GM23338 (cell line): ENCODE measurements around the gene EIF2D. TPM values are rescaled to one million over a fixed set of nuclear protein-coding genes. Genes with fewer than 3 reads are reported as not detected.

ENCODE experiments used
- ATAC-seq: fragments of 200-7000 bp; cut with Tn5 transposase; 3 replicates; pipeline ENCODE4 v1.9.1; 2020
- DNase-seq: peaks from one replicate; pipeline ENCODE4 v3.0.0-alpha.2; 2015; ENCODE audit warnings: low spot score
- H2AFZ ChIP-seq: fragments of 200-600 bp; sonication (generic); 2 replicates; pipeline ENCODE4 v1.8.0; 2016; ENCODE audit warnings: antibody characterized with exemption, mild to moderate bottlenecking, moderate library complexity
- H3F3A ChIP-seq: fragments of 200-600 bp; sonication (generic); replicated peaks from 2 replicates; pipeline ENCODE4 v1.8.0; 2017; ENCODE audit warnings: antibody characterized with exemption, mixed run types, low read depth
- H3K27ac ChIP-seq: fragments of 200-600 bp; sonication (generic); 2 replicates; pipeline ENCODE4 v1.6.1; 2016; ENCODE audit warnings: low read depth
- H3K27me3 ChIP-seq: fragments of 200-600 bp; sonication (generic); 2 replicates; pipeline ENCODE4 v1.8.0; 2016; ENCODE audit warnings: mild to moderate bottlenecking, mixed run types, moderate library complexity; ENCODE audit not compliant: insufficient read depth
- H3K36me3 ChIP-seq: fragments of 200-600 bp; sonication (generic); 2 replicates; pipeline ENCODE4 v1.8.0; 2016; ENCODE audit warnings: mild to moderate bottlenecking; ENCODE audit not compliant: insufficient read depth
- H3K4me1 ChIP-seq: fragments of 200-600 bp; sonication (generic); 2 replicates; pipeline ENCODE4 v1.8.0; 2016; ENCODE audit warnings: mild to moderate bottlenecking, moderate library complexity; ENCODE audit not compliant: insufficient read depth
- H3K4me2 ChIP-seq: fragments of 200-600 bp; sonication (generic); 2 replicates; pipeline ENCODE4 v1.7.1; 2017; ENCODE audit warnings: mixed run types
- H3K4me3 ChIP-seq: fragments of 200-600 bp; sonication (generic); 2 replicates; pipeline ENCODE4 v1.6.1; 2016; ENCODE audit warnings: mixed run types
- H3K79me2 ChIP-seq: fragments of 200-600 bp; sonication (generic); replicated peaks from 2 replicates; pipeline ENCODE4 v1.8.0; 2017; ENCODE audit warnings: mild to moderate bottlenecking; ENCODE audit not compliant: insufficient read depth
- H3K9me2 ChIP-seq: fragments of 200-600 bp; sonication (generic); 2 replicates; pipeline ENCODE4 v1.8.0; 2017; ENCODE audit not compliant: insufficient read depth
- H4K20me1 ChIP-seq: fragments of 200-600 bp; sonication (generic); replicated peaks from 2 replicates; pipeline ENCODE4 v1.8.0; 2017; ENCODE audit warnings: mild to moderate bottlenecking; ENCODE audit not compliant: insufficient read depth
- H3K27ac Mint-ChIP-seq: 2 replicates; pipeline ENCODE4 v1.8.0; 2020; ENCODE audit warnings: inconsistent platforms, mild to moderate bottlenecking, moderate library complexity, mixed read lengths
- H3K27me3 Mint-ChIP-seq: 3 replicates; pipeline ENCODE4 v1.8.0; 2022; ENCODE audit warnings: low read depth, mild to moderate bottlenecking, moderate library complexity, mixed read lengths, inconsistent platforms; ENCODE audit not compliant: insufficient read depth, poor library complexity
- H3K36me3 Mint-ChIP-seq: 3 replicates; pipeline ENCODE4 v1.8.0; 2021; ENCODE audit warnings: low read depth, mild to moderate bottlenecking, inconsistent platforms, moderate library complexity, mixed read lengths
- H3K4me1 Mint-ChIP-seq: 3 replicates; pipeline ENCODE4 v1.8.0; 2020; ENCODE audit warnings: mild to moderate bottlenecking, inconsistent platforms, mixed read lengths
- H3K4me3 Mint-ChIP-seq: 3 replicates; pipeline ENCODE4 v1.8.0; 2021; ENCODE audit warnings: moderate library complexity, mild to moderate bottlenecking, inconsistent platforms, mixed read lengths
- H3K9me3 Mint-ChIP-seq: 3 replicates; pipeline ENCODE4 v1.8.0; 2020; ENCODE audit warnings: moderate library complexity, mild to moderate bottlenecking, inconsistent platforms, mixed read lengths
- CREB1 ChIP-seq: fragments of 250-450 bp; sonication (Bioruptor Pico); IDR thresholded peaks from 2 replicates; pipeline ENCODE4 v1.5.0; 2020; ENCODE audit warnings: low read depth, mild to moderate bottlenecking, moderate library complexity
- EZH2 ChIP-seq: fragments of 200-600 bp; sonication (generic); IDR thresholded peaks from one replicate; pipeline ENCODE4 v1.8.0; 2017; ENCODE audit warnings: antibody characterized with exemption, mild to moderate bottlenecking, low read depth; ENCODE audit not compliant: unreplicated experiment
- EZH2phosphoT487 ChIP-seq: fragments of 200-600 bp; sonication (generic); IDR thresholded peaks from one replicate; pipeline ENCODE4 v1.8.1; 2018; ENCODE audit warnings: antibody characterized with exemption; ENCODE audit not compliant: unreplicated experiment
- JUNB ChIP-seq: IDR thresholded peaks from one replicate; pipeline ENCODE4 v1.6.1; 2016; ENCODE audit warnings: antibody characterized with exemption; ENCODE audit not compliant: unreplicated experiment
- POLR2AphosphoS5 ChIP-seq: IDR thresholded peaks from 2 replicates; pipeline ENCODE4 v1.6.1; 2016; ENCODE audit warnings: antibody characterized with exemption, low read depth
- STAT1 ChIP-seq: IDR thresholded peaks from one replicate; pipeline ENCODE4 v1.6.1; 2016; ENCODE audit warnings: antibody characterized with exemption; ENCODE audit not compliant: unreplicated experiment
- ZNF114 ChIP-seq: fragments of 250-450 bp; sonication (Bioruptor Pico); IDR thresholded peaks from 2 replicates; pipeline ENCODE4 v1.5.0; 2020; ENCODE audit warnings: mild to moderate bottlenecking, moderate library complexity
- ZNF331 ChIP-seq: fragments of 250-450 bp; sonication (Bioruptor Pico); IDR thresholded peaks from 2 replicates; pipeline ENCODE4 v1.5.0; 2020; ENCODE audit warnings: low read depth, mild to moderate bottlenecking, moderate library complexity
- polyA plus RNA-seq: library from polyadenylated mRNA; unstranded; fragments of >200 nt; fragmentation: Nextera tagmentation; extraction: Ambion mirVana; gene quantifications from 2 replicates; pipeline ENCODE4 v1.2.1, GENCODE V29; 2016
- total RNA-seq: library from RNA; depleted of rRNA; stranded (reverse); fragments of >200 nt; shearing (Covaris generic); gene quantifications from 2 replicates; pipeline ENCODE4 v1.2.3, GENCODE V29; 2014
- TF ChIP-seq, protein P1 (sequence below): IDR thresholded peaks from 2 replicates; pipeline ENCODE4 v1.6.1; 2016; ENCODE audit warnings: antibody characterized with exemption
- TF ChIP-seq, protein P2 (sequence below), 2 experiments: fragments of 200-600 bp in 1 of 2; sonication (generic) in 1 of 2; conservative IDR thresholded peaks; 2 replicates each; pipeline versions ENCODE4 v1.5.1 to v1.6.1; 2016 to 2017; ENCODE audit warnings: antibody characterized with exemption in 2 of 2, low read depth in 2 of 2, mild to moderate bottlenecking in 2 of 2, moderate library complexity in 1 of 2

EIF2D gene
- total and polyA plus RNA-seq, 2 experiments from 2014 or later, result 25.1 to 34.8 TPM

DNA sequence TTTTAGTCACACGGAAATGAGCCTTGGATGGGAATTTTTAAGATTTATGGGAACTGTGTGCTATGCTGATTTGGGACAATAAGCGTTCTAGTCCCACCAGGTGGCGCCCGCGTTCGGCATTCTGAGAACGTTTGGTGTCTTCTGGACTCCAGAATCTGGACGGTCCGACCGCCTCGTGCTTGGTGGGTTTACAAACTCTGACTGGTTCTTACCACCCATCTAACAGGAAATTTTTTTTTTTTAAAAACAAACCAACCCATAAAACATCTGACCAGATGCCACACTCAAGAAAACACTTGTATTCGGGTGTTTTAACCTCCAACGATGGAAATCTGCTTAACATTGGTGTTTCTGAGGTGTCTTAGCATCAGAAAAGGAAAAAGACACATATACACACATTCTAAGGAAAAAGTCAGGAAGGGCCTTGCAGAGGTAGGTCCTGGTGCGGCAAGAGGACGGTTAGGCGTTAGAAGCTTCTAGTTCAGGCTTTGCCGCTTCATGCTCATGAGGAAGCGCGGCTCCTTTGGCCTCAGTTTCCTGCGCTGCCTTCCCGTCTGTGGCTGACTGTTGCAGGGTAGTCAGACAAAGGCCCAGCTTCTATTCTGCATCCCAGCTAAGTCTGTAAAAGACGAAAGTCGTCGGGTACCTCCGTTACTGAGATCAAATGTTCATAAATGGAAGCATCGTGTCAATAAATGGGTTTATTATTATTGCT lies 22.3 kb upstream of the EIF2D start:
- peak overlapping the region; percentile 52; the same call in 1 of the 2 replicates for H3K27ac ChIP-seq

DNA sequence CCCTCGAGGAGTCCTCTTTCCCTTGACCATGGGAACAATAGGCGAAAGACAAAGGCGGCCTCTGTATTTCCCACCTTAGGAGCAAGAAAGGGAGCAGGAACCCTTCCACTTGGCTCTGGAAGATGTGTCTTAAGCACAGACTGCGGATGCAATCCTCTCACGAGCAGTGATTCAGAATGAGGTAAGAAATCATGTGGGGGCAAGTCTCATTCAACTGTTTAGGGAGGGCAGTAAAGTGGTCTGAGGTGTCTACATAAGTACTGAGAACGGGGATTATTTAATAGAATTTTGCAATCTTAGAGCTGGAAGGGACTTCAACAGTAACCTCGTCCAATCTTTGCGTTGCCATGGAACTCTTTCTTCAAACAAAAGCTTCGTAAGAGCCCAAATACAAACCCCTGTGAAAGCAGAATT lies 21.4 kb upstream of the EIF2D start:
- no peaks in the 10 kb centered on the region for H3K79me2 ChIP-seq
- H3K27me3 Mint-ChIP-seq, result peaks cover 5% of the 10 kb centered on the region
- no peak overlapping the region for H3K4me3 ChIP-seq
- no peak overlapping the region; the same call in 2 of the 3 replicates for H3K4me3 Mint-ChIP-seq
- peak overlapping the region; percentile 91 for H2AFZ ChIP-seq
- ATAC-seq (no peak), DNase-seq (no peak)
- H3K4me1 Mint-ChIP-seq, result peaks cover 28% of the 10 kb centered on the region
- no peaks in the 10 kb centered on the region; the same call in 2 of the 3 replicates for H3K9me3 Mint-ChIP-seq
- H3K4me2 ChIP-seq, result peak overlapping the region; percentile 99; the same call in 1 of the 2 replicates
- peaks cover 24% of the 10 kb centered on the region for H3K4me1 ChIP-seq
- no peaks in the 10 kb centered on the region for H3K9me2 ChIP-seq
- H3K27ac Mint-ChIP-seq, result no peak overlapping the region
- no peaks in the 10 kb centered on the region; the same call in 2 of the 3 replicates for H3K36me3 Mint-ChIP-seq
- H4K20me1 ChIP-seq, result no peaks in the 10 kb centered on the region
- H3K27me3 ChIP-seq, result peaks cover 21% of the 10 kb centered on the region
- H3K36me3 ChIP-seq, result no peaks in the 10 kb centered on the region
- H3F3A ChIP-seq, result peaks cover 10% of the 10 kb centered on the region
- no peak for TF ChIP-seq STAT1
- no peak for TF ChIP-seq EZH2phosphoT487
- TF ChIP-seq, protein P1, sequence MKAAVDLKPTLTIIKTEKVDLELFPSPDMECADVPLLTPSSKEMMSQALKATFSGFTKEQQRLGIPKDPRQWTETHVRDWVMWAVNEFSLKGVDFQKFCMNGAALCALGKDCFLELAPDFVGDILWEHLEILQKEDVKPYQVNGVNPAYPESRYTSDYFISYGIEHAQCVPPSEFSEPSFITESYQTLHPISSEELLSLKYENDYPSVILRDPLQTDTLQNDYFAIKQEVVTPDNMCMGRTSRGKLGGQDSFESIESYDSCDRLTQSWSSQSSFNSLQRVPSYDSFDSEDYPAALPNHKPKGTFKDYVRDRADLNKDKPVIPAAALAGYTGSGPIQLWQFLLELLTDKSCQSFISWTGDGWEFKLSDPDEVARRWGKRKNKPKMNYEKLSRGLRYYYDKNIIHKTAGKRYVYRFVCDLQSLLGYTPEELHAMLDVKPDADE, result no peak
- TF ChIP-seq JUNB, result no peak
- no peak for TF ChIP-seq ZNF331 (CRISPR knock-in tag)
- TF ChIP-seq POLR2AphosphoS5, result no peak
- no peak for TF ChIP-seq ZNF114 (CRISPR knock-in tag)
- TF ChIP-seq CREB1 (CRISPR knock-in tag), result no peak
- no peak for TF ChIP-seq EZH2
- no peak overlapping the region for H3K27ac ChIP-seq

More for the DNA sequence above, 22.3 kb upstream of the EIF2D start:
- DNase-seq (peak; percentile 95), ATAC-seq (peak; percentile 30)
- Mint-ChIP-seq H3K9me3 (no peaks in the 10 kb centered on the region; the same call in 2 of the 3 replicates), H3K4me1 (peaks cover 28% of the 10 kb centered on the region), H3K27ac (peak overlapping the region; percentile 91), H3K27me3 (peaks cover 5% of the 10 kb centered on the region), H3K36me3 (no peaks in the 10 kb centered on the region; the same call in 2 of the 3 replicates), H3K4me3 (peak overlapping the region; percentile 81)
- H3F3A ChIP-seq, result peaks cover 10% of the 10 kb centered on the region
- H2AFZ ChIP-seq, result peak overlapping the region; percentile 98
- H3K79me2 ChIP-seq, result no peaks in the 10 kb centered on the region
- H4K20me1 ChIP-seq, result no peaks in the 10 kb centered on the region
- TF ChIP-seq, protein P2, sequence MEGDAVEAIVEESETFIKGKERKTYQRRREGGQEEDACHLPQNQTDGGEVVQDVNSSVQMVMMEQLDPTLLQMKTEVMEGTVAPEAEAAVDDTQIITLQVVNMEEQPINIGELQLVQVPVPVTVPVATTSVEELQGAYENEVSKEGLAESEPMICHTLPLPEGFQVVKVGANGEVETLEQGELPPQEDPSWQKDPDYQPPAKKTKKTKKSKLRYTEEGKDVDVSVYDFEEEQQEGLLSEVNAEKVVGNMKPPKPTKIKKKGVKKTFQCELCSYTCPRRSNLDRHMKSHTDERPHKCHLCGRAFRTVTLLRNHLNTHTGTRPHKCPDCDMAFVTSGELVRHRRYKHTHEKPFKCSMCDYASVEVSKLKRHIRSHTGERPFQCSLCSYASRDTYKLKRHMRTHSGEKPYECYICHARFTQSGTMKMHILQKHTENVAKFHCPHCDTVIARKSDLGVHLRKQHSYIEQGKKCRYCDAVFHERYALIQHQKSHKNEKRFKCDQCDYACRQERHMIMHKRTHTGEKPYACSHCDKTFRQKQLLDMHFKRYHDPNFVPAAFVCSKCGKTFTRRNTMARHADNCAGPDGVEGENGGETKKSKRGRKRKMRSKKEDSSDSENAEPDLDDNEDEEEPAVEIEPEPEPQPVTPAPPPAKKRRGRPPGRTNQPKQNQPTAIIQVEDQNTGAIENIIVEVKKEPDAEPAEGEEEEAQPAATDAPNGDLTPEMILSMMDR (conservative IDR thresholded peaks at IDR 0.05; ENCODE audit: low read depth in 2 of 2), result peak; percentile 88
- peak; percentile 21 for TF ChIP-seq EZH2
- TF ChIP-seq EZH2phosphoT487, result no peak
- H3K4me3 ChIP-seq, result peak overlapping the region; percentile 90
- H3K36me3 ChIP-seq, result no peaks in the 10 kb centered on the region
- peaks cover 21% of the 10 kb centered on the region for H3K27me3 ChIP-seq
- H3K9me2 ChIP-seq, result no peaks in the 10 kb centered on the region
- H3K4me2 ChIP-seq, result peak overlapping the region; percentile 99
- peaks cover 24% of the 10 kb centered on the region for H3K4me1 ChIP-seq
